K562 (cell line): ENCODE measurements around the gene APEX1.

Experiments
- CHD1 ChIP-seq: fragments of 200-600 bp; sonication (generic); IDR thresholded peaks from one replicate; pipeline ENCODE4 v1.6.1; 2012; ENCODE audit warnings: mild to moderate bottlenecking, moderate library complexity, low read length, inconsistent platforms
- FIP1L1 ChIP-seq: fragments of 200-400 bp; formaldehyde crosslinking; IDR thresholded peaks from 2 replicates; pipeline ENCODE4 v1.6.1; 2018; ENCODE audit warnings: mild to moderate bottlenecking, low read depth, low read length; ENCODE audit not compliant: poor library complexity, severe bottlenecking
- KDM2B ChIP-seq: fragments of 250-450 bp; sonication (Bioruptor Pico); IDR thresholded peaks from 2 replicates; pipeline ENCODE4 v1.8.0; 2021; ENCODE audit warnings: mild to moderate bottlenecking, moderate library complexity
- MAFK ChIP-seq: IDR thresholded peaks from 2 replicates; pipeline ENCODE4 v1.6.1; 2011; ENCODE audit warnings: low read length, improper control_type of control experiment
- MXI1 ChIP-seq: IDR thresholded peaks from 2 replicates; pipeline ENCODE4 v1.6.1; 2011; ENCODE audit warnings: low read depth, mild to moderate bottlenecking, improper control_type of control experiment, low read length
- NBN ChIP-seq: fragments of 450-650 bp; IDR thresholded peaks from 2 replicates; pipeline ENCODE4 v1.6.1; 2016; ENCODE audit warnings: low read depth, mild to moderate bottlenecking
- NFE2 ChIP-seq: IDR thresholded peaks from 2 replicates; pipeline ENCODE4 v1.6.1; 2014; ENCODE audit warnings: antibody characterized with exemption, low read depth
- RAD21 ChIP-seq, 2 experiments: fragments of 250-450 bp in 1 of 2; fragments of 450-650 bp in 1 of 2; sonication (Bioruptor Pico) in 1 of 2; formaldehyde crosslinking in 1 of 2; IDR thresholded peaks in 1 of 2; conservative IDR thresholded peaks in 1 of 2; 2 replicates each; pipeline versions ENCODE4 v1.4.0 to v1.8.0; 2020 to 2022; ENCODE audit warnings: mild to moderate bottlenecking in 2 of 2, moderate library complexity in 1 of 2
- TAF1 ChIP-seq: IDR thresholded peaks from 2 replicates; pipeline ENCODE4 v1.6.1; 2011; ENCODE audit warnings: mild to moderate bottlenecking, low read length, moderate library complexity; ENCODE audit not compliant: insufficient read depth, control insufficient read depth, severe bottlenecking; ENCODE audit errors: extremely low read depth
- ZBTB8A ChIP-seq: fragments of 450-650 bp; IDR thresholded peaks from 2 replicates; pipeline ENCODE4 v1.6.1; 2018; ENCODE audit warnings: mild to moderate bottlenecking, moderate library complexity; ENCODE audit not compliant: partially characterized antibody
- ZFP36 ChIP-seq: fragments of 150-350 bp; IDR thresholded peaks from 2 replicates; pipeline ENCODE4 v1.6.1; 2018; ENCODE audit warnings: low read length, low read depth; ENCODE audit not compliant: partially characterized antibody
- TF ChIP-seq, protein P1 (sequence below): fragments of 250-450 bp; sonication (Bioruptor Pico); IDR thresholded peaks from 2 replicates; pipeline ENCODE4 v1.8.0; 2021; ENCODE audit warnings: moderate library complexity, mild to moderate bottlenecking, inconsistent platforms

DNA sequence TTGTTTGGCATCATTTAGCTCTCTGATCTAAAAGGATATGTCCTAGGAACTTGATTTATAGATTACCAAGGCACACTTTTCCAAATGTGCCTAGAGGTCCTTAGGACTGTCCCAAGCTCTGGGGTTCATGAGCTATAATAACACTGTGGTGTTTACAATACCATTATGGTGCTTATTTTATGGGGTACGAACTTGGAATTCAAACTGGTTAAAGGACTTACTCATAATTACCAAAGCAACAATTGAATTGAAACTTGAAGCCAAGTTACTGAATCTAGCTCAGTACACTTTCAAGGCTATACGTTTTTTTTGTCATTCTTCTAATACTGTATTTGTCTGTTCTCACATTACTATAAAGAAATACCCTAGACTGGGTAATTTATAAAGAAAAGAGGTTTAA lies 32.1 kb upstream of the APEX1 start:
- TF ChIP-seq KDM2B (CRISPR knock-in tag) (no peak), ZFP36 (no peak), MXI1 (no peak), TAF1 (no peak), RAD21 (CRISPR knock-in tag; conservative IDR thresholded peaks at IDR 0.05 in 1 of 2, IDR thresholded peaks at IDR 0.05 in 1 of 2) (no peak), ZBTB8A (no peak), FIP1L1 (no peak), MAFK (no peak), NFE2 (no peak), CHD1 (no peak), NBN (no peak)
- TF ChIP-seq, protein P1, sequence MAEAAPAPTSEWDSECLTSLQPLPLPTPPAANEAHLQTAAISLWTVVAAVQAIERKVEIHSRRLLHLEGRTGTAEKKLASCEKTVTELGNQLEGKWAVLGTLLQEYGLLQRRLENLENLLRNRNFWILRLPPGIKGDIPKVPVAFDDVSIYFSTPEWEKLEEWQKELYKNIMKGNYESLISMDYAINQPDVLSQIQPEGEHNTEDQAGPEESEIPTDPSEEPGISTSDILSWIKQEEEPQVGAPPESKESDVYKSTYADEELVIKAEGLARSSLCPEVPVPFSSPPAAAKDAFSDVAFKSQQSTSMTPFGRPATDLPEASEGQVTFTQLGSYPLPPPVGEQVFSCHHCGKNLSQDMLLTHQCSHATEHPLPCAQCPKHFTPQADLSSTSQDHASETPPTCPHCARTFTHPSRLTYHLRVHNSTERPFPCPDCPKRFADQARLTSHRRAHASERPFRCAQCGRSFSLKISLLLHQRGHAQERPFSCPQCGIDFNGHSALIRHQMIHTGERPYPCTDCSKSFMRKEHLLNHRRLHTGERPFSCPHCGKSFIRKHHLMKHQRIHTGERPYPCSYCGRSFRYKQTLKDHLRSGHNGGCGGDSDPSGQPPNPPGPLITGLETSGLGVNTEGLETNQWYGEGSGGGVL (CRISPR knock-in tag), result no peak
